Upper lobe of right lung (tissue), 1 donor: ENCODE measurements around the gene UPK2. TPM values are rescaled to one million over a fixed set of nuclear protein-coding genes. Genes with fewer than 3 reads are reported as not detected.

Experiments
- ATAC-seq: fragments of 200-7000 bp; cut with Tn5 transposase; one replicate; pipeline ENCODE4 v1.9.1; 2020; ENCODE audit warnings: mild to moderate bottlenecking, moderate library complexity
- DNase-seq: peaks from one replicate; pipeline ENCODE4 v3.0.0-alpha.2; 2020
- H3K27ac ChIP-seq: fragments of 200-600 bp; one replicate; pipeline ENCODE4 v1.8.0; 2022
- H3K27me3 ChIP-seq: fragments of 200-600 bp; one replicate; pipeline ENCODE4 v1.8.0; 2022; ENCODE audit warnings: mild to moderate bottlenecking
- H3K36me3 ChIP-seq: fragments of 200-600 bp; one replicate; pipeline ENCODE4 v1.8.0; 2022
- H3K4me1 ChIP-seq: fragments of 200-600 bp; one replicate; pipeline ENCODE4 v1.8.0; 2022
- H3K4me3 ChIP-seq: fragments of 200-600 bp; one replicate; pipeline ENCODE4 v1.8.0; 2022; ENCODE audit warnings: mild to moderate bottlenecking
- H3K9me3 ChIP-seq: fragments of 200-600 bp; one replicate; pipeline ENCODE4 v1.8.0; 2022
- intact Hi-C: fragments of 100-400 bp; cut with DNase I; formaldehyde crosslinking; loops from one replicate; pipeline ENCODE4 v1.11.0; 2022
- total RNA-seq: library from RNA; stranded (reverse); fragmentation: NEBNext Ultra II Directional; extraction: Animal tissue kit (Norgen Biotek cat#: 25700); gene quantifications from one replicate; pipeline ENCODE4 v1.2.1, GENCODE V29; 2021
- TF ChIP-seq, protein P1 (sequence below): fragments of 200-600 bp; IDR thresholded peaks from one replicate; pipeline ENCODE4 v1.8.0; 2022; ENCODE audit warnings: antibody characterized with exemption
- donor health status: DM: no; HTN: yes; CAD: no; lungs with severe emphysema.

The UPK2 gene
- total RNA-seq, 1 donor from 2014 or later = not detected

GRCh38 chr11:118915941-118916841 is 39.9 kb upstream of the UPK2 start:
- Histone ChIP-seq H3K9me3 (no peaks in the 10 kb centered on the region), H3K4me3 (peak overlapping the region; percentile 1), H3K27me3 (no peaks in the 10 kb centered on the region), H3K36me3 (no peaks in the 10 kb centered on the region), H3K27ac (peak overlapping the region; percentile 86), H3K4me1 (peaks cover 94% of the 10 kb centered on the region)
- ATAC-seq (no peak), DNase-seq (no peak)
- TF ChIP-seq, protein P1, sequence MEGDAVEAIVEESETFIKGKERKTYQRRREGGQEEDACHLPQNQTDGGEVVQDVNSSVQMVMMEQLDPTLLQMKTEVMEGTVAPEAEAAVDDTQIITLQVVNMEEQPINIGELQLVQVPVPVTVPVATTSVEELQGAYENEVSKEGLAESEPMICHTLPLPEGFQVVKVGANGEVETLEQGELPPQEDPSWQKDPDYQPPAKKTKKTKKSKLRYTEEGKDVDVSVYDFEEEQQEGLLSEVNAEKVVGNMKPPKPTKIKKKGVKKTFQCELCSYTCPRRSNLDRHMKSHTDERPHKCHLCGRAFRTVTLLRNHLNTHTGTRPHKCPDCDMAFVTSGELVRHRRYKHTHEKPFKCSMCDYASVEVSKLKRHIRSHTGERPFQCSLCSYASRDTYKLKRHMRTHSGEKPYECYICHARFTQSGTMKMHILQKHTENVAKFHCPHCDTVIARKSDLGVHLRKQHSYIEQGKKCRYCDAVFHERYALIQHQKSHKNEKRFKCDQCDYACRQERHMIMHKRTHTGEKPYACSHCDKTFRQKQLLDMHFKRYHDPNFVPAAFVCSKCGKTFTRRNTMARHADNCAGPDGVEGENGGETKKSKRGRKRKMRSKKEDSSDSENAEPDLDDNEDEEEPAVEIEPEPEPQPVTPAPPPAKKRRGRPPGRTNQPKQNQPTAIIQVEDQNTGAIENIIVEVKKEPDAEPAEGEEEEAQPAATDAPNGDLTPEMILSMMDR = no peak
- intact Hi-C loops = no loop called here

DNA sequence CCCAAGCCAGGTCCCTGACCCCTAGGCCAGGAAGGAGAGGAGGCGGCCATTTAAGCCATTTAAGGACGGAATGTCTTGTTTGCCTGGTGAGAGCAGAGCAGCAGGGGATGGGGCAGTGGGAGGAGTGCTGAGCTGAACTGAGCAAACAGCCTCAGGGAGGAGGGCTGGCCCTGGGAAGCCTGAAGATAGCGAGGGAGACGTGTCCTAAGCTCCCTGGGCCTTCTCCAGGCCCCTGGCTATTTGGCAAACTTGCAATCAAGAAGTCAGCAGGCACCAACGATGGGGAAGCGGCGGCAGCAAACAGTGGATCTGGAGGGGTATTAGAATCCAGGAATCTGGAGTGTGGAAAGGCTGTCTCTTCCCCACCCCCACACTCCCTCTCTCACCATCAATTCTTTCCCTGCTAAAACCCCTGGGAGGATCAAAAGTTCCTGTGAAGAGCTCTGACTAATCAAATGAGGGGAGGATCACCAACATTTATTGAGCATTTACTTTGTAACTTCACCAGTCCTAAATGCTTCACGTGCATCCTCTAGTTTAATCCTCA is 39.2 kb upstream of the UPK2 start:
- Histone ChIP-seq H3K4me1 (peaks cover 93% of the 10 kb centered on the region), H3K27ac (peak overlapping the region; percentile 86), H3K27me3 (no peaks in the 10 kb centered on the region), H3K36me3 (no peaks in the 10 kb centered on the region), H3K9me3 (no peaks in the 10 kb centered on the region), H3K4me3 (peak overlapping the region; percentile 1)
- DNase-seq (no peak), ATAC-seq (no peak)
- TF ChIP-seq, protein P1 = no peak
- intact Hi-C loops = no loop called here

GRCh38 chr11:118917481-118918127 is 38.5 kb upstream of the UPK2 start:
- Histone ChIP-seq H3K27me3 (no peaks in the 10 kb centered on the region), H3K27ac (peak overlapping the region; percentile 86), H3K4me3 (peak overlapping the region; percentile 31), H3K36me3 (no peaks in the 10 kb centered on the region), H3K4me1 (peaks cover 93% of the 10 kb centered on the region), H3K9me3 (no peaks in the 10 kb centered on the region)
- intact Hi-C loops = no loop called here
- ATAC-seq (peak; percentile 4), DNase-seq (no peak)
- TF ChIP-seq, protein P1 = no peak

DNA sequence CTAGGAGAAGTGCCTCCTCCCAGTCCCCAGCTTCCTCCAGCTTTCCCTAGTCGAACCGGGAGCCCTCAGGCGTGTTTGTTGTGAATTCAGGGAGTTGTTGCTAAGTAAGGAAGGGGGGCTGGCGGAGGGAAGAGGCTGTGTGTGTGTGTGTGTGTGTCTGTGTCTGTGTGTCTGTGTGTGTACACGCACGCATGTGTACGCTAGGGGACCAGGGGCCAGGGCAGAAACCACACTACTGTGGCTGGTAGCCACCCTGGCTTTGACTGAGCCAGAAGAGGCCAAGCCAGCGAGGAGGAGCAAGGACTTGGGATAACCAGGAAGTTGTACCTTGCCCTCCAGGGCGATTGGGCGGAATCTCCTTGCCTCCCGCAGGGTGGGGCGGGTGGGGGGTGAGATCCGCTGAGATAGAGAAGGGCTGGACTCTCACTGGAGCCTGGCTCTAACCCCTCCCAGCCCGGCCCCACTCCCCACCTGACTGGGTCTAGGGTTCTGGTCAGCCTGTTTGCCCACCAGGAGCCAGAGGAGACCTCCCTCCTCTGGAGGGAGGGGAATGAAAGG is 37.9 kb upstream of the UPK2 start:
- TF ChIP-seq, protein P1 = no peak
- H3K27me3 ChIP-seq = no peaks in the 10 kb centered on the region
- no peaks in the 10 kb centered on the region for H3K36me3 ChIP-seq
- peak overlapping the region; percentile 31 for H3K4me3 ChIP-seq
- H3K4me1 ChIP-seq = peaks cover 93% of the 10 kb centered on the region
- peak overlapping the region; percentile 86 for H3K27ac ChIP-seq
- ATAC-seq (no peak), DNase-seq (no peak)
- H3K9me3 ChIP-seq = no peaks in the 10 kb centered on the region
- intact Hi-C loops = no loop called here

DNA sequence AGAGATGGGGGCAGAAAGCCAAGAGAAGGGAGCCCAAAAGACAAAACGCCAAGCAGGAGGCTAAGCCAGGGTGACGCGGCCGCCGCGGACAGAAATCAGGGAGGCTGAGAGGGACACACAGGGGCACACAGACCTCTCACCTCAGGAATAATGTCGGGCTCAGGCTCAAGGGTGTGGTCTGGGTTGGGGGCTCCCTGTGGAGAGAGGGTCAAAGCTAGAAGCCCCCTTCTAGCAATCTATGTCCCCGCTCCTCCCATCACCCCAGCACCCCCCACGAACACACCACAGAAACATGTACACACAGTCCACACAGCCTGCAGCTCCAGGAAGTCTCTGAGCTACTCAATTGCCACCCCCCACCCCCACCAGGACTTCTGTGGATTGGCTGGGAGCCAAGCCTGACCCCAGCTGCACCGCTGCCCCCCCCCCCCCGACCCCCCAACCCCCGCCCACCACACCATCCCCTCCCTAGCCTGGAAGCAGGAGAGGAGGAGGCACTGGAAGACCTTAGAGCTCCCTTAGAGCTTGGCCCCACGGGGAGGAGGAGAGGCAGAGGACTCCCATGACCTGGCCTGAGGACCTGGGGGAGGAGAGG is 37.3 kb upstream of the UPK2 start:
- TF ChIP-seq, protein P1 = no peak
- Histone ChIP-seq H3K4me3 (peak overlapping the region; percentile 95), H3K27ac (peak overlapping the region; percentile 88), H3K4me1 (peaks cover 93% of the 10 kb centered on the region), H3K9me3 (no peaks in the 10 kb centered on the region), H3K36me3 (no peaks in the 10 kb centered on the region), H3K27me3 (no peaks in the 10 kb centered on the region)
- intact Hi-C loops = no loop called here
- no peak for DNase-seq
- ATAC-seq = no peak
